DND-41 (cell line): Measurements from ENCODE around the gene TTLL8.

Experiments
- ATAC-seq: fragments of 200-7000 bp; cut with Tn5 transposase; 3 replicates; pipeline ENCODE4 v1.9.1; 2021; ENCODE audit warnings: low read depth; ENCODE audit not compliant: insufficient read depth
- DNase-seq: peaks from one replicate; pipeline ENCODE4 v3.0.0-alpha.2; 2020
- H2AFZ ChIP-seq: 2 replicates; pipeline ENCODE4 v1.6.0; 2012; ENCODE audit warnings: low read depth, low read length
- H3K27ac ChIP-seq: 2 replicates; pipeline ENCODE4 v1.5.1; 2012; ENCODE audit warnings: low read length, inconsistent platforms
- H3K27me3 ChIP-seq: fragments of 200-600 bp; sonication (generic); 2 replicates; pipeline ENCODE4 v1.6.0; 2012; ENCODE audit warnings: low read length, mild to moderate bottlenecking, inconsistent platforms; ENCODE audit not compliant: insufficient read depth, poor library complexity
- H3K36me3 ChIP-seq: 2 replicates; pipeline ENCODE4 v1.5.1; 2012; ENCODE audit warnings: low read length, inconsistent platforms; ENCODE audit not compliant: insufficient read depth
- H3K4me1 ChIP-seq: 2 replicates; pipeline ENCODE4 v1.5.1; 2012; ENCODE audit warnings: mild to moderate bottlenecking, low read length; ENCODE audit not compliant: insufficient read depth
- H3K4me2 ChIP-seq: 2 replicates; pipeline ENCODE4 v1.6.0; 2012; ENCODE audit warnings: mild to moderate bottlenecking, moderate library complexity, low read length, inconsistent platforms; ENCODE audit not compliant: insufficient read depth
- H3K4me3 ChIP-seq, 2 experiments: fragments of 200-600 bp in 1 of 2; shearing (Covaris generic) in 1 of 2; 2 replicates each; pipeline ENCODE4 v1.5.1; 2012 to 2016; ENCODE audit warnings: inconsistent platforms in 2 of 2, low read length in 2 of 2, mild to moderate bottlenecking in 2 of 2, low read depth in 1 of 2, moderate library complexity in 1 of 2
- H3K79me2 ChIP-seq: 2 replicates; pipeline ENCODE4 v1.6.0; 2012; ENCODE audit warnings: low read length, inconsistent platforms; ENCODE audit not compliant: insufficient read depth
- H3K9ac ChIP-seq: 2 replicates; pipeline ENCODE4 v1.6.0; 2012; ENCODE audit warnings: low read depth, mild to moderate bottlenecking, inconsistent platforms, low read length, moderate library complexity
- H3K9me3 ChIP-seq: 2 replicates; pipeline ENCODE4 v1.5.1; 2012; ENCODE audit warnings: low read length, moderate library complexity, mild to moderate bottlenecking, inconsistent platforms; ENCODE audit not compliant: insufficient read depth, severe bottlenecking
- H4K20me1 ChIP-seq: 2 replicates; pipeline ENCODE4 v1.6.0; 2012; ENCODE audit warnings: low read length; ENCODE audit not compliant: insufficient read depth
- CTCF ChIP-seq: IDR thresholded peaks from 2 replicates; pipeline ENCODE4 v1.5.1; 2012; ENCODE audit warnings: borderline replicate concordance, low read length, moderate library complexity, mild to moderate bottlenecking; ENCODE audit not compliant: poor library complexity, severe bottlenecking; ENCODE audit errors: extremely low read depth
- EZH2 ChIP-seq: IDR thresholded peaks from 3 replicates; pipeline ENCODE4 v1.6.1; 2012; ENCODE audit warnings: borderline replicate concordance, low read depth, mild to moderate bottlenecking, moderate library complexity, low read length, inconsistent platforms; ENCODE audit not compliant: severe bottlenecking

The TTLL8 gene

DNA sequence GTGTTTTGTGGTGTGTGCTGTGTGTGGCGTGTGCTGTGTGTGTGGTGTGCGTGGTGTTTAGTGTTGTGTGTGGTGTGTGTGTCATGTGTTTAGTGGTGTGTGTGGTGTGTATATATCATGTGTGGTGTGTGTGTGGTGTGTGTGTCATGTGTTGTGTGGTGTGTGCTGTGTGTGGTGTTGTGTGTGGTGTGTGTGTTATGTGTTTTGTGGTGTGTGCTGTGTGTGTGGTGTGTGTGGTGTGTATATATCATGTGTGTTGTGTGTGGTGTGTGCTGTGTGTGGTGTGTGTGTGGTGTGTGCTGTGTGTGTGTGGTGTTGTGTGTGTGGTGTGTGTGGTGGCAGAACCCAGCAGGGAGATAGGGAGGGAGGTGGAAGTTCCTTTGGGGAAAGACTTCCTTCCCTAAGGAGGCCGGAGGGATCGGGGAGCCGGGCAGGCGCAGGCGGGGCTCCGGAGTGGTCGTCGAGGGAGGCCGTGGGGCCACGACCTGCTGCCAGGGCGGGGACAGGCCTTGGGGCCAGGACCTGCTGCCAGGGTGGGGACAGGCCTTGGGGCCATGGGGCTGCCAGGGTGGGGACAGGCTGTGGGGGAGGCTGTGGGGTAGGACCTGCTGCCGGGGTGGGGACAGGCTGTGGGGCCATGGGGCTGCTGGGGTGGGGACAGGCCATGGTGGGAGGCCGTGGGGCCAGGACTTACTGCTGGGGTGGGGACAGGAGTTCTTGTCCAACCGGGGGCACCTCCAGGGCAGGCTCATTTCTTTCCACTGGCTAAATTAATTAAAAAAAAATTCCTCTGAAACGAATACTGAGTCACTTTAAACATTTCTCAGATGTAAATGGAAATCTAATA, 82.3 kb downstream of the TTLL8 start:
- TF ChIP-seq CTCF, result no peak
- TF ChIP-seq EZH2, result no peak

GRCh38 chr22:49973018-49973961, 84.8 kb downstream of the TTLL8 start:
- Histone ChIP-seq H3K9ac (no peak overlapping the region), H3K4me2 (no peak overlapping the region)
- TF ChIP-seq EZH2 (no peak), CTCF (no peak)

More for the DNA sequence above, 82.3 kb downstream of the TTLL8 start:
- Histone ChIP-seq H3K9me3 (no peaks in the 10 kb centered on the region), H3K4me2 (no peak overlapping the region), H3K27me3 (no peaks in the 10 kb centered on the region), H4K20me1 (peaks cover 5% of the 10 kb centered on the region; the same call in 1 of the 2 replicates), H3K27ac (no peak overlapping the region), H2AFZ (no peak overlapping the region), H3K4me3 (no peak overlapping the region), H3K36me3 (no peaks in the 10 kb centered on the region), H3K9ac (no peak overlapping the region), H3K79me2 (no peaks in the 10 kb centered on the region), H3K4me1 (peaks cover 21% of the 10 kb centered on the region)
- ATAC-seq (no peak), DNase-seq (no peak)

DNA sequence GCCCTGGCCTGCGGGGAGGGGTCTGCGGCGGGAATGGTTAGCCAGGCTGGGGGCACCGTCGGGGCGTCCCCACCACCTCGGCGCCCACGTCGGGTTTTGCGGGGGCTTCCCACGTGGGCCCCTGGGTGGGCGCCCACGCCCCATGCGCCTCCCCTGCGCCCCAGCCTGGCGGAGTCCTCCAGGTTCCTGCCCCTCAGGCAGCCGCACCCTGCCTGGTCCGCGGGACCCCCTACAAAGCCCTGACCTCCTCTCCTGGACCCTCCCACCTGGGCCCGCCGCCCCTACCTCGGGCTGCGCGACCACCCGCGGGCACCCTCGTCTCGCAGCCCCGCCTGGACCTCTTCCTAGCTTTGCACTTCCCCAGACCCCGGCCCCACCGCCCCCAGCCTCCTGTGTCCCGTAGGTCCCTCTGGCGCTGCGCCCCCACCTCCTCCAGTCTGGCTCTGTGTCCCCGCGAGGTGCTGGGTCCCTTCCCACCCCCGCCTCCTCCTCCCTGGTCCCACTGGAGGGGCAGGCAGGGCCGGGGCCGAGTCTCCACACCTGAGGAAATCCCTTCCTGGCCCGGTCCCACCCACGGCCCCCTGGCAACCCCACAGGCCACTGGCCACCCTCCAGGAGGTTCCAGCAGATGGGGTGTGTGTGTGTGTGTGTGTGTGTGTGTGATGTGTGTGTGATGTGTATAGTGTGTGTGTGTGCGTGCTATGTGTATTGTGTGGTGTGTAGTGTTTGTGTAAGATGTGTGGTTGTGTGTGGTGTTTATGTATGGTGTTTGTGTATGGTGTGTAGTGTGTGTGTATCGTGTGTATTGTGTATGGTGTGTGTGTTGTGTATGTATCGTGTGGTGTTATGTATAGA, 85.7 kb downstream of the TTLL8 start:
- ATAC-seq, result no peak
- H3K4me1 ChIP-seq, result peaks cover 30% of the 10 kb centered on the region
- no peak overlapping the region for H3K27ac ChIP-seq
- no peaks in the 10 kb centered on the region for H3K27me3 ChIP-seq
- peak overlapping the region; percentile 98 for H3K4me2 ChIP-seq
- peak overlapping the region; percentile 82 for H3K9ac ChIP-seq
- TF ChIP-seq CTCF (no peak), EZH2 (no peak)
- peak overlapping the region in 1 of 2 experiments; percentile 65; a peak in 2 of 4 replicates for H3K4me3 ChIP-seq
- DNase-seq, result no peak
- H3K36me3 ChIP-seq, result no peaks in the 10 kb centered on the region
- H3K9me3 ChIP-seq, result no peaks in the 10 kb centered on the region
- peaks cover 5% of the 10 kb centered on the region for H4K20me1 ChIP-seq
- no peaks in the 10 kb centered on the region for H3K79me2 ChIP-seq
- no peak overlapping the region for H2AFZ ChIP-seq

More at GRCh38 chr22:49973018-49973961, 84.8 kb downstream of the TTLL8 start:
- H3K9me3 ChIP-seq, result no peaks in the 10 kb centered on the region
- no peak overlapping the region for H3K27ac ChIP-seq
- DNase-seq (no peak), ATAC-seq (no peak)
- peaks cover 30% of the 10 kb centered on the region for H3K4me1 ChIP-seq
- H3K79me2 ChIP-seq, result no peaks in the 10 kb centered on the region
- H3K27me3 ChIP-seq, result no peaks in the 10 kb centered on the region
- no peak overlapping the region for H3K4me3 ChIP-seq
- H4K20me1 ChIP-seq, result peaks cover 5% of the 10 kb centered on the region
- no peaks in the 10 kb centered on the region for H3K36me3 ChIP-seq
- no peak overlapping the region for H2AFZ ChIP-seq
